GM12878 (cell line): ENCODE measurements around the gene GJA5.

Experiments
- CREB1 ChIP-seq: IDR thresholded peaks from 2 replicates; pipeline ENCODE4 v1.6.1; 2012; ENCODE audit warnings: low read depth, mild to moderate bottlenecking, inconsistent platforms
- CTCF ChIP-seq, 3 experiments: IDR thresholded peaks in 2 of 3; conservative IDR thresholded peaks in 1 of 3; 2 replicates each; pipeline ENCODE4 v1.5.1; 2011; ENCODE audit warnings: low read depth in 3 of 3, low read length in 3 of 3, mild to moderate bottlenecking in 3 of 3, control low read depth in 2 of 3, moderate library complexity in 2 of 3, inconsistent platforms in 1 of 3, mixed read lengths in 1 of 3; ENCODE audit not compliant: control insufficient read depth in 2 of 3, insufficient read depth in 1 of 3; ENCODE audit errors: extremely low read depth in 1 of 3
- EZH2 ChIP-seq: IDR thresholded peaks from 2 replicates; pipeline ENCODE4 v1.6.1; 2012; ENCODE audit warnings: low read depth, mild to moderate bottlenecking, control low read depth, inconsistent platforms, low read length, borderline replicate concordance; ENCODE audit not compliant: control insufficient read depth
- SMARCA5 ChIP-seq: fragments of 450-650 bp; IDR thresholded peaks from 2 replicates; pipeline ENCODE4 v1.6.1; 2017; ENCODE audit warnings: mild to moderate bottlenecking

- TF ChIP-seq CREB1 (no peak), SMARCA5 (no peak), CTCF (IDR thresholded peaks at IDR 0.05 in 2 of 3, conservative IDR thresholded peaks at IDR 0.05 in 1 of 3; ENCODE audit: control insufficient read depth in 2 of 3, extremely low read depth in 1 of 3, insufficient read depth in 1 of 3, low read depth in 3 of 3, low read length in 3 of 3) (no peak), EZH2 (no peak)
Measured at GRCh38 chr1:147771226-147772125, 11.1 kb upstream of the GJA5 start.
